22Rv1 (cell line): ENCODE data around the gene OR6N2.

Experiments used
- ZFX ChIP-seq: fragments of 450-650 bp; IDR thresholded peaks from 2 replicates; pipeline ENCODE4 v1.6.1; 2017; ENCODE audit warnings: antibody characterized with exemption, borderline replicate concordance
- TF ChIP-seq, protein P1 (sequence below): fragments of 450-650 bp; IDR thresholded peaks from 2 replicates; pipeline ENCODE4 v1.5.1; 2017; ENCODE audit warnings: mild to moderate bottlenecking

DNA sequence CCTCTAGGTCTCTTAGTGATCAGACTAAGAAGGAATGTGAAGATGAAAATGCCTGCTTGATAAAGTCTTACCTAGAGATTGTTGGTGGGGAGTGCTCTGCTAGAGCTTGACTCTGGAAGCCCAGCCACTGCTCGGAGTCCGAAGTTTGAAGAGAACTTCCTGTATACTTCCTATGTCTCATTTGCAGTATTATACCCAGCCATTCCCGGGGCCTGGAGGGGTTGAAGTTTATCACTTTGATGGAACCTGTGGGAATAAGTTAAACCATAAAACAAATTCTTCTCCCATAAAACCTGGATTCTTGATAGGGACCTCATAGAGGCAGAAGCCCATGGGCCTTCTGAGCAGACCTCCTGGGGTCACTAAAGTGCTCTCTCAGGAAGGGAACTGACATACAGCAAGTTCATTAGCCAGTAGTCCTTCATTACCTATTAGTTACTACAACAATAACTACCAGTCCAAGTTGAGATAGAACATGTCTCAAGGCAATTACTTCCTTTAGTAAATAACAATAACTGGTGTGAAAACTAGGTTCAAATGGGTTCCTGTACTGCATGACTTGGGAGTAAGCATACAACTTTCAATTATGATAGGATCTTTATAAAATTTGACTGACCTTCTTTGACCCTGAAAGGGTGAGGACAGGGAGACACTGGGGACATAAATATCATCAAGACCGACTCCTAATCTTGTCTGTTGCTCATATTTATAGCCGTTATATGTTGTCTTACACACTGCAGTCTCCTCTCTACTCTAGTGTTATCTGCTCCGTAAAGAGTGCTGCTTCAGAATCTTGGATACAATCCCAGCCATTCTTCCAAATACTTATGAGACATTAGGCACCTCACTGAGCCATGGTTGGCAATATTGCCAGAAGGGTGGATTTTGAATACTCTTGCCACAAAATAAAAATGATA lies 8.8 kb downstream of the OR6N2 start, which contains the start of gene OR6N1:
- no peak for TF ChIP-seq ZFX
- TF ChIP-seq, protein P1, sequence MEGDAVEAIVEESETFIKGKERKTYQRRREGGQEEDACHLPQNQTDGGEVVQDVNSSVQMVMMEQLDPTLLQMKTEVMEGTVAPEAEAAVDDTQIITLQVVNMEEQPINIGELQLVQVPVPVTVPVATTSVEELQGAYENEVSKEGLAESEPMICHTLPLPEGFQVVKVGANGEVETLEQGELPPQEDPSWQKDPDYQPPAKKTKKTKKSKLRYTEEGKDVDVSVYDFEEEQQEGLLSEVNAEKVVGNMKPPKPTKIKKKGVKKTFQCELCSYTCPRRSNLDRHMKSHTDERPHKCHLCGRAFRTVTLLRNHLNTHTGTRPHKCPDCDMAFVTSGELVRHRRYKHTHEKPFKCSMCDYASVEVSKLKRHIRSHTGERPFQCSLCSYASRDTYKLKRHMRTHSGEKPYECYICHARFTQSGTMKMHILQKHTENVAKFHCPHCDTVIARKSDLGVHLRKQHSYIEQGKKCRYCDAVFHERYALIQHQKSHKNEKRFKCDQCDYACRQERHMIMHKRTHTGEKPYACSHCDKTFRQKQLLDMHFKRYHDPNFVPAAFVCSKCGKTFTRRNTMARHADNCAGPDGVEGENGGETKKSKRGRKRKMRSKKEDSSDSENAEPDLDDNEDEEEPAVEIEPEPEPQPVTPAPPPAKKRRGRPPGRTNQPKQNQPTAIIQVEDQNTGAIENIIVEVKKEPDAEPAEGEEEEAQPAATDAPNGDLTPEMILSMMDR, result no peak
